GM18498 (cell line): ENCODE data around the gene TPST2.

Source experiments
- ATAC-seq: cut with Tn5 transposase; IDR thresholded peaks from one replicate; pipeline ENCODE4 v1.9.1; 2021; ENCODE audit warnings: mild to moderate bottlenecking, moderate library complexity; ENCODE audit not compliant: unreplicated experiment

TPST2 gene

GRCh38 chr22:26610996-26611395, 21.1 kb upstream of the TPST2 start:
- no peak for ATAC-seq

- peak; percentile 82 for ATAC-seq
Observed at GRCh38 chr22:26610072-26610958, 20.4 kb upstream of the TPST2 start.

- no peak for ATAC-seq
Observed at GRCh38 chr22:26609287-26609686, 19.4 kb upstream of the TPST2 start.

GRCh38 chr22:26608129-26608528, 18.2 kb upstream of the TPST2 start:
- ATAC-seq, result no peak

- no peak for ATAC-seq
Observed at GRCh38 chr22:26606611-26607010, 16.7 kb upstream of the TPST2 start.

GRCh38 chr22:26604368-26604767, 14.4 kb upstream of the TPST2 start:
- ATAC-seq, result no peak

- no peak for ATAC-seq
Observed at GRCh38 chr22:26602127-26602526, 12.2 kb upstream of the TPST2 start.

- no peak for ATAC-seq
Observed at GRCh38 chr22:26601726-26602125, 11.8 kb upstream of the TPST2 start.

- ATAC-seq, result no peak
Observed at GRCh38 chr22:26599505-26599904, 9.6 kb upstream of the TPST2 start.

GRCh38 chr22:26597480-26597879, 7.5 kb upstream of the TPST2 start:
- ATAC-seq, result no peak

- ATAC-seq, result no peak
Observed at GRCh38 chr22:26597026-26597425, 7.1 kb upstream of the TPST2 start.

- ATAC-seq, result no peak
Observed at GRCh38 chr22:26593763-26594162, 3.8 kb upstream of the TPST2 start.

GRCh38 chr22:26592421-26592891, 2.5 kb upstream of the TPST2 start:
- ATAC-seq, result peak; percentile 63

- peak; percentile 17 for ATAC-seq
Observed at GRCh38 chr22:26589367-26589844, 526 bp downstream of the TPST2 start.

- no peak for ATAC-seq
Observed at GRCh38 chr22:26588729-26589366, 1.1 kb downstream of the TPST2 start.

- ATAC-seq, result no peak
Observed at GRCh38 chr22:26587991-26588613, 1.8 kb downstream of the TPST2 start.

GRCh38 chr22:26586556-26587325, 3.2 kb downstream of the TPST2 start:
- no peak for ATAC-seq

GRCh38 chr22:26585104-26585790, 4.7 kb downstream of the TPST2 start:
- no peak for ATAC-seq

- no peak for ATAC-seq
Observed at GRCh38 chr22:26584010-26584409, 5.9 kb downstream of the TPST2 start.

GRCh38 chr22:26581633-26582168, 8.2 kb downstream of the TPST2 start:
- no peak for ATAC-seq
